Right lobe of liver (tissue), 6 donors: ENCODE results near the gene TRIM17. TPM values are rescaled to one million over a fixed set of nuclear protein-coding genes. Genes with fewer than 3 reads are reported as not detected.

Source experiments
- ATAC-seq, 4 donors: fragments of 200-7000 bp; cut with Tn5 transposase; one replicate each; pipeline ENCODE4 v1.9.1; 2020; ENCODE audit warnings: mild to moderate bottlenecking in 4 of 4, moderate library complexity in 4 of 4
- DNase-seq, 3 donors: peaks; one replicate each; pipeline ENCODE4 v3.0.0-alpha.2; 2020
- H3K27ac ChIP-seq, 3 donors: fragments of 200-600 bp; one replicate each; pipeline ENCODE4 v1.8.0; 2022
- H3K27me3 ChIP-seq, 2 donors: fragments of 200-600 bp; one replicate each; pipeline ENCODE4 v1.8.0; 2022
- H3K36me3 ChIP-seq, 4 donors: fragments of 200-600 bp; sonication (generic) in 1 of 4; one replicate each; pipeline versions ENCODE4 v1.5.1 to v1.8.0; 2017 to 2022; ENCODE audit warnings: control low read depth in 1 of 4
- H3K4me1 ChIP-seq, 4 donors: fragments of 200-600 bp; sonication (generic) in 1 of 4; one replicate each; pipeline versions ENCODE4 v1.5.1 to v1.8.0; 2017 to 2022; ENCODE audit warnings: control low read depth in 1 of 4
- H3K4me3 ChIP-seq, 3 donors: fragments of 200-600 bp; one replicate each; pipeline ENCODE4 v1.8.0; 2022
- H3K9me3 ChIP-seq, 4 donors: fragments of 200-600 bp; sonication (generic) in 1 of 4; one replicate each; pipeline versions ENCODE4 v1.5.1 to v1.8.0; 2017 to 2022; ENCODE audit warnings: control low read depth in 1 of 4
- POLR2A ChIP-seq: fragments of 450-650 bp; IDR thresholded peaks from one replicate; pipeline ENCODE4 v1.6.1; 2017; ENCODE audit warnings: antibody characterized with exemption, mild to moderate bottlenecking
- WGBS: methylation state at CpG from one replicate; pipeline ENCODE4 v1.1.6; 2018; ENCODE audit warnings: low coverage, low lambda C conversion rate; ENCODE audit not compliant: insufficient coverage; ENCODE audit errors: missing lambda C conversion rate; 5-methylcytosine and 5-hydroxymethylcytosine counted together
- intact Hi-C, 2 donors: fragments of 100-400 bp; cut with DNase I; formaldehyde crosslinking; loops; one replicate each; pipeline versions ENCODE4 v1.11.2 to v1.14.1; 2022
- total RNA-seq, 6 experiments: library from RNA; depleted of rRNA in 2 of 6; stranded (reverse); fragments of >200 nt in 2 of 6; fragmentation: NEBNext Ultra II Directional in 3 of 6; extraction: Animal tissue kit (Norgen Biotek cat#: 25700) in 3 of 6; gene quantifications; one replicate each; pipeline versions ENCODE4 v1.1.0 to v1.2.4, GENCODE V29; 2016 to 2023
- TF ChIP-seq, protein P1 (sequence below), 4 donors: fragments of 200-600 bp in 3 of 4; fragments of 450-650 bp in 1 of 4; IDR thresholded peaks; one replicate each; pipeline versions ENCODE4 v1.5.1 to v1.8.0; 2016 to 2022; ENCODE audit warnings: antibody characterized with exemption in 4 of 4, mild to moderate bottlenecking in 2 of 4
- donor health status: DM: no; HTN: yes; CAD: no.
- donor health status: DM: no; HTN: no; CAD: no.
- donor health status: DM: no; HTN: no; CAD: no.
- donor health status: DM: no; HTN: yes; CAD: no.
- donor health status: DM: no; HTN: yes; CAD: no.

TRIM17 gene
- total RNA-seq, 6 experiments from 2014 or later = not detected

DNA sequence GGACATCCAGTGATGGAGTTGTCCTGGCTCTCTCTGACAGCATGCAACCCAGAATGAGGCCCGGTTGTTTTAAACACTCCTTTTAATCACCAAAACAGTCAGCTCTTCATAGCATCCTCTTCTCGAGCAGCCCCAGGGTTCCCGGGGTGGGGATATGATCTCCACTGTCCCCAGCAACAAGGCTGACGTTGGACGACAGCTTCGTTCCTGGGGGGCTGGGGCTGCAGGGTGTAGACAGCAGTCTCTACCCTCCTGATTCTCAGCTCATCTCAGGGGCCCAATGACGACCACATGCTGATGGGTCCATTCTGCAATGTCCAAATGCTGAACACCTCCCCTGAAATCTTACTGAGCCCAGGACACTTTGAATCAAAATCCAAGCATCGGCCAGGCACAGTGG is 37.0 kb downstream of the TRIM17 start:
- DNase-seq (peak in 2 of 3 donors; percentile 6 to 21), ATAC-seq (no peak)
- intact Hi-C loops = no loop called here
- Histone ChIP-seq H3K27ac (no peak overlapping the region), H3K4me1 (peaks cover 0 to 7% (median 0%) of the 10 kb centered on the region in 4 donors), H3K27me3 (no peaks in the 10 kb centered on the region), H3K9me3 (no peaks in the 10 kb centered on the region), H3K36me3 (no peaks in the 10 kb centered on the region), H3K4me3 (no peak overlapping the region)
- TF ChIP-seq, protein P1, sequence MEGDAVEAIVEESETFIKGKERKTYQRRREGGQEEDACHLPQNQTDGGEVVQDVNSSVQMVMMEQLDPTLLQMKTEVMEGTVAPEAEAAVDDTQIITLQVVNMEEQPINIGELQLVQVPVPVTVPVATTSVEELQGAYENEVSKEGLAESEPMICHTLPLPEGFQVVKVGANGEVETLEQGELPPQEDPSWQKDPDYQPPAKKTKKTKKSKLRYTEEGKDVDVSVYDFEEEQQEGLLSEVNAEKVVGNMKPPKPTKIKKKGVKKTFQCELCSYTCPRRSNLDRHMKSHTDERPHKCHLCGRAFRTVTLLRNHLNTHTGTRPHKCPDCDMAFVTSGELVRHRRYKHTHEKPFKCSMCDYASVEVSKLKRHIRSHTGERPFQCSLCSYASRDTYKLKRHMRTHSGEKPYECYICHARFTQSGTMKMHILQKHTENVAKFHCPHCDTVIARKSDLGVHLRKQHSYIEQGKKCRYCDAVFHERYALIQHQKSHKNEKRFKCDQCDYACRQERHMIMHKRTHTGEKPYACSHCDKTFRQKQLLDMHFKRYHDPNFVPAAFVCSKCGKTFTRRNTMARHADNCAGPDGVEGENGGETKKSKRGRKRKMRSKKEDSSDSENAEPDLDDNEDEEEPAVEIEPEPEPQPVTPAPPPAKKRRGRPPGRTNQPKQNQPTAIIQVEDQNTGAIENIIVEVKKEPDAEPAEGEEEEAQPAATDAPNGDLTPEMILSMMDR (IDR thresholded peaks at IDR 0.05) = no peak
- TF ChIP-seq POLR2A = no peak
- WGBS = 71% methylated on average over 3 of the region's 8 CpGs

DNA sequence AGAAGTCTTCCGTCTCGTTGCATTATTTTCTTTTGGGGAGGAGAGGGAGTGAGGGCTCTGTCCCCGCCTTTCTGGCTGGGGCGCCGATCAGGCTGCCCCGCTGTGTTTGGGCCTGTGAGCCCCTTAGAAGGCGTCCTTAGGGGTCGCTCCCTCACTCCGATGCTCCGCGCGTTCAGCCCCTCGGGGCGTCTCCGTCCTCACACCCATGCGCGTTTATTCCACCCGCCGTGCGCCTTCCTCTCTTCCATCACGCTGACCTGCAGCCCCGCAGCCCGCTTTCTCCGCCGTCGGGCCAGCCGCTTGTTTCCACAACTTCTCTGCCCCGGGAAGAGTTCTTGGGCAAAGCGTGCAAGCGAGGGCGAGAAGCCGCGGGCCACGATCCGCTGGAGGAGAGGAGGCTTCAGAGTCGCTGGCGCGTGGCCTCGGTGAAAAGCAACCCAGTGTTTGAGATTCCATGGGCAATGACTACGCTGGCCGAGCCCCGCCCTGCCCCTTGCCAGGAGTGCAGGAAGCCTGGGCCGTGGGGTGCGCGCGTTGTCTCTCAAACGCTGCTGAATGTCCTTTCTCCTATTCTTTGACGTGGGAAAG is 37.7 kb downstream of the TRIM17 start:
- H3K4me3 ChIP-seq = peak overlapping the region; percentile 38 to 53 (median 51)
- peaks cover 0 to 7% (median 0%) of the 10 kb centered on the region in 4 donors for H3K4me1 ChIP-seq
- no peaks in the 10 kb centered on the region for H3K27me3 ChIP-seq
- ATAC-seq = no peak
- no peak overlapping the region for H3K27ac ChIP-seq
- intact Hi-C loops = no loop called here
- H3K9me3 ChIP-seq = no peaks in the 10 kb centered on the region
- WGBS = 6% methylated on average over 16 of the region's 48 CpGs
- peak in 2 of 3 donors; percentile 27 to 53 for DNase-seq
- TF ChIP-seq, protein P1 (IDR thresholded peaks at IDR 0.05) = no peak
- no peak for TF ChIP-seq POLR2A
- no peaks in the 10 kb centered on the region for H3K36me3 ChIP-seq

DNA sequence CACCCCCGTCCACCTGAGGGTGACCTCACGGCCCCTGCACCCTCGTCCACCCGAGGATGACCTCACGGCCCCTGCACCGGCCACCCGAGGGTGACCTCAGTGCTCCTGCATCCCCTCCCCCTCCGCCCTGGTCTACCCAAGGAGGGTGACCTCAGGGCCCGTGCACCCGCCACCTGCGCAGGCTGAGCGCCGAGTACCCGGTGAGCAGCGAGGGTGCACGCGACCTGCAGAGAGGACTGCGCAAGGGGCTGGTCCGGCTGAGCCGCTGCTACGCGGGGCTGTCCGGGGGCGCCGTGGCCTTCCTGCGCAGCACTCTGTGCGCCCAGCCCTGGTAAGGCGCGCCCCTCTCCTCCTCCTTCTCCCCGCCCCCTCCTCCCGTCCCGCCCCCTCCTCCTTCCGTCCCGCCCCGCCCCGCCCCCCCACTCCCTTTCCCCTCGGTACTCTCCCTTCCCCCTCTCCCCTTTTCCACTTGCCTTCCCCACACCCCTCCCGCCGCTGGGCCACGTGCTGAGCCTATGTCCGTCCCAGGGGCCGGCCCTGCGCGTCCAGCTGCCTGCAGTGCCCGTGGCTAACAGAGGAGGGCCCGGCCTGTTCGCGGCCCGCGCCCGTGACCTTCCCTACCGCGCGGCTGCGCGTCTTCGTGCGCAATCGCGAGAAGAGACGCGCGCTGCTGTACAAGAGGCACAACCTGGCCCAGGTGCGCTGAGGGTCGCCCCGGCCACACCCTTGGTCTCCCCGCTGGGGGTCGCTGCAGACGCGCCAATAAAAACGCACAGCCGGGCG is 38.4 kb downstream of the TRIM17 start:
- H3K36me3 ChIP-seq = no peaks in the 10 kb centered on the region
- peak; percentile 69 to 78 (median 76) for ATAC-seq
- no peaks in the 10 kb centered on the region for H3K9me3 ChIP-seq
- peak overlapping the region; percentile 38 to 53 (median 51) for H3K4me3 ChIP-seq
- H3K27me3 ChIP-seq = no peaks in the 10 kb centered on the region
- DNase-seq = peak in 2 of 3 donors; percentile 67 to 71
- 3% methylated on average over 37 of the region's 73 CpGs for WGBS
- intact Hi-C loops = no loop called here
- peaks cover 0 to 7% (median 0%) of the 10 kb centered on the region in 4 donors for H3K4me1 ChIP-seq
- TF ChIP-seq POLR2A = no peak
- TF ChIP-seq, protein P1 (IDR thresholded peaks at IDR 0.05) = peak; percentile 40 to 50 (median 44)
- no peak overlapping the region for H3K27ac ChIP-seq

DNA sequence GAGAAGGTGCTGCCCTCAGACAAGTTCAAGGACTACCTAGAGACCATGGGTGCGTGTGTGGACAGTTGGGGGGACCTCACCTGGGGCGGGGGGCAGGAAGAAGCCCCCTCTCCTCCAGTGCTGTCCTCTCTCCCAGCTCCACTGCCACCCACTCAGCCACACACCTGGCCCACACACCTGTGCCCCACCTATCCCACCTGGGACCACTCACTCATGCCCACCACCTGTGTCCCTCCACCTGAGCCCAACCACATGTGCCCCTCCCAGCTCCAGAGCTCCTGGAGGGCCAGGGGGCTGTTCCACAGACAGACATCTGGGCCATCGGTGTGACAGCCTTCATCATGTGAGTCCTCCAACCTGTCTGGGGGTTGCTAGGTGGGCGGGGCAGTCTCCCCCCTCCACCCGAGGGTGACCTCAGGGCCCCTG is 39.0 kb downstream of the TRIM17 start:
- Histone ChIP-seq H3K4me3 (no peak overlapping the region), H3K4me1 (peaks cover 0 to 7% (median 0%) of the 10 kb centered on the region in 4 donors), H3K36me3 (no peaks in the 10 kb centered on the region), H3K9me3 (no peaks in the 10 kb centered on the region), H3K27ac (no peak overlapping the region), H3K27me3 (no peaks in the 10 kb centered on the region)
- no peak for ATAC-seq
- no peak for TF ChIP-seq POLR2A
- TF ChIP-seq, protein P1 (IDR thresholded peaks at IDR 0.05) = no peak
- intact Hi-C loops = no loop called here
- peak in 2 of 3 donors; percentile 8 to 35 for DNase-seq
- no CpG with 5 or more reads among the region's 5 CpGs for WGBS
